ENCODE results near the gene RAPSN. TPM values are rescaled to one million over a fixed set of nuclear protein-coding genes. Genes with fewer than 3 reads are reported as not detected.
A peak's percentile ranks its signal among the peaks of the same experiment; 100 is the strongest.

Gene RAPSN
- polyA plus RNA-seq, 4 donors = 0.14 to 0.31 (median 0.21) TPM

- no peak for DNase-seq (ENCODE audit: low read depth in 4 of 4, low spot score in 3 of 4)
Observed at GRCh38 chr11:47466701-47467250, 17.8 kb upstream of the RAPSN start.

- DNase-seq (ENCODE audit: low read depth in 4 of 4, low spot score in 3 of 4) = no peak
Observed at GRCh38 chr11:47466201-47466600, 17.3 kb upstream of the RAPSN start.

GRCh38 chr11:47464483-47464882 lies 15.5 kb upstream of the RAPSN start:
- no peak for DNase-seq (ENCODE audit: low read depth in 4 of 4, low spot score in 3 of 4)

GRCh38 chr11:47461876-47462275 lies 12.9 kb upstream of the RAPSN start:
- DNase-seq (ENCODE audit: low read depth in 4 of 4, low spot score in 3 of 4) = no peak

GRCh38 chr11:47460571-47461235 lies 11.8 kb upstream of the RAPSN start:
- DNase-seq (ENCODE audit: low read depth in 4 of 4, low spot score in 3 of 4) = no peak

- DNase-seq (ENCODE audit: low read depth in 4 of 4, low spot score in 3 of 4) = peak; percentile 49 to 77 (median 57)
Observed at GRCh38 chr11:47454258-47454671, 5.3 kb upstream of the RAPSN start.

GRCh38 chr11:47453365-47453764 lies 4.4 kb upstream of the RAPSN start:
- no peak for DNase-seq (ENCODE audit: low read depth in 4 of 4, low spot score in 3 of 4)

- DNase-seq (ENCODE audit: low read depth in 4 of 4, low spot score in 3 of 4) = no peak
Observed at GRCh38 chr11:47451990-47452389, 3.1 kb upstream of the RAPSN start.

GRCh38 chr11:47451436-47451835 lies 2.5 kb upstream of the RAPSN start:
- DNase-seq (ENCODE audit: low read depth in 4 of 4, low spot score in 3 of 4) = no peak

- no peak for DNase-seq (ENCODE audit: low read depth in 4 of 4, low spot score in 3 of 4)
Observed at GRCh38 chr11:47449541-47449940, 605 bp upstream of the RAPSN start.

GRCh38 chr11:47447906-47448305 lies 1.0 kb downstream of the RAPSN start:
- no peak for DNase-seq (ENCODE audit: low read depth in 4 of 4, low spot score in 3 of 4)

GRCh38 chr11:47446833-47447232 lies 2.1 kb downstream of the RAPSN start:
- no peak for DNase-seq (ENCODE audit: low read depth in 4 of 4, low spot score in 3 of 4)

GRCh38 chr11:47445840-47446239 lies 3.1 kb downstream of the RAPSN start:
- no peak for DNase-seq (ENCODE audit: low read depth in 4 of 4, low spot score in 3 of 4)

GRCh38 chr11:47443817-47444216 lies 5.1 kb downstream of the RAPSN start:
- no peak for DNase-seq (ENCODE audit: low read depth in 4 of 4, low spot score in 3 of 4)

- DNase-seq (ENCODE audit: low read depth in 4 of 4, low spot score in 3 of 4) = no peak
Observed at GRCh38 chr11:47443028-47443700, 5.8 kb downstream of the RAPSN start.

- no peak for DNase-seq (ENCODE audit: low read depth in 4 of 4, low spot score in 3 of 4)
Observed at GRCh38 chr11:47442514-47442913, 6.4 kb downstream of the RAPSN start.

- no peak for DNase-seq (ENCODE audit: low read depth in 4 of 4, low spot score in 3 of 4)
Observed at GRCh38 chr11:47441421-47441820, 7.5 kb downstream of the RAPSN start.

- no peak for DNase-seq (ENCODE audit: low read depth in 4 of 4, low spot score in 3 of 4)
Observed at GRCh38 chr11:47440054-47440476, 8.9 kb downstream of the RAPSN start.

- no peak for DNase-seq (ENCODE audit: low read depth in 4 of 4, low spot score in 3 of 4)
Observed at GRCh38 chr11:47438721-47439120, 10.2 kb downstream of the RAPSN start.

- DNase-seq (ENCODE audit: low read depth in 4 of 4, low spot score in 3 of 4) = no peak
Observed at GRCh38 chr11:47437746-47438418, 11.1 kb downstream of the RAPSN start.

GRCh38 chr11:47437218-47437745 lies 11.7 kb downstream of the RAPSN start:
- no peak for DNase-seq (ENCODE audit: low read depth in 4 of 4, low spot score in 3 of 4)

Data from right renal pelvis (tissue), 4 donors.